Activated B cell treated with CpG ODN at 0.5 μM for 24 hours (primary cell): Measurements from ENCODE around the gene UST. TPM values are rescaled to one million over a fixed set of nuclear protein-coding genes. Genes with fewer than 3 reads are reported as not detected.

Experiments used
- ATAC-seq: fragments of 200-7000 bp; cut with Tn5 transposase; one replicate; pipeline ENCODE4 v1.10.0; 2021; ENCODE audit warnings: low read depth, mild to moderate bottlenecking, moderate library complexity
- CTCF ChIA-PET: fragments of 350-600 bp; sonication (Branson Sonifier 250); formaldehyde crosslinking; loops from one replicate; lab custom pipeline; 2021; ENCODE audit warnings: antibody characterized with exemption; lab: Charles Lee
- POLR2A ChIA-PET: fragments of 350-600 bp; sonication (Branson Sonifier 250); formaldehyde crosslinking; loops from one replicate; lab custom pipeline; 2021; ENCODE audit warnings: antibody characterized with exemption; lab: Charles Lee
- DNase-seq: peaks from one replicate; pipeline ENCODE4 v3.0.0; 2022
- H3K27ac Mint-ChIP-seq: one replicate; pipeline ENCODE4 v1.8.0; 2020; ENCODE audit warnings: mixed read lengths
- H3K27me3 Mint-ChIP-seq: one replicate; pipeline ENCODE4 v1.8.0; 2021; ENCODE audit warnings: mixed read lengths
- H3K36me3 Mint-ChIP-seq: one replicate; pipeline ENCODE4 v1.8.0; 2021; ENCODE audit warnings: low read depth, mixed read lengths
- H3K4me1 Mint-ChIP-seq: one replicate; pipeline ENCODE4 v1.8.0; 2021; ENCODE audit warnings: mixed read lengths
- H3K4me3 Mint-ChIP-seq: one replicate; pipeline ENCODE4 v1.8.0; 2020; ENCODE audit warnings: mild to moderate bottlenecking, mixed read lengths
- H3K9me3 Mint-ChIP-seq: one replicate; pipeline ENCODE4 v1.8.0; 2020; ENCODE audit warnings: mixed read lengths
- CTCF ChIP-seq: fragments of 200-600 bp; IDR thresholded peaks from one replicate; pipeline ENCODE4 v1.8.0; 2022; ENCODE audit warnings: antibody characterized with exemption, mild to moderate bottlenecking
- intact Hi-C: fragments of 100-400 bp; cut with micrococcal nuclease; formaldehyde crosslinking; loops from one replicate; pipeline ENCODE4 v1.15.1; 2024
- total RNA-seq: library from RNA; stranded (reverse); gene quantifications from 2 replicates; pipeline ENCODE4 v1.2.3, GENCODE V29; 2022

UST gene
- total RNA-seq, 1 donor from 2014 or later, result 18.1 TPM

- H3K36me3 Mint-ChIP-seq, result peaks cover 14% of the 10 kb centered on the region
- ChIA-PET CTCF (interaction anchor here (1.2 kb wide), 2 partner anchors 183 to 366 kb away, joined by 4 read pairs; no protein-coding TSS in a partner anchor), POLR2A (no interaction called here)
- ATAC-seq, result no peak
- no peak overlapping the region for H3K27ac Mint-ChIP-seq
- no peak for TF ChIP-seq CTCF
- peaks cover 12% of the 10 kb centered on the region for H3K4me1 Mint-ChIP-seq
- H3K9me3 Mint-ChIP-seq, result no peaks in the 10 kb centered on the region
- intact Hi-C loops, result no loop called here
- H3K27me3 Mint-ChIP-seq, result no peaks in the 10 kb centered on the region
- DNase-seq, result no peak
- no peak overlapping the region for H3K4me3 Mint-ChIP-seq
Observed at GRCh38 chr6:148943451-148943850, 196.6 kb downstream of the UST start.

GRCh38 chr6:148944608-148945007, 197.8 kb downstream of the UST start:
- ChIA-PET CTCF (interaction anchor here (1.2 kb wide), 1 partner anchor 367 kb away, joined by 4 read pairs; no protein-coding TSS in a partner anchor), POLR2A (interaction anchor here (0.9 to 2.6 kb wide), 2 partner anchors 186 to 196 kb away, joined by 3 to 7 read pairs; no protein-coding TSS in a partner anchor)
- H3K27me3 Mint-ChIP-seq, result no peaks in the 10 kb centered on the region

GRCh38 chr6:148945301-148946021, 198.6 kb downstream of the UST start:
- Mint-ChIP-seq H3K27ac (no peak overlapping the region), H3K4me1 (peaks cover 12% of the 10 kb centered on the region), H3K9me3 (no peaks in the 10 kb centered on the region), H3K36me3 (peaks cover 17% of the 10 kb centered on the region), H3K27me3 (no peaks in the 10 kb centered on the region), H3K4me3 (no peak overlapping the region)
- POLR2A ChIA-PET, result interaction anchor here (0.5 to 2.6 kb wide), 4 partner anchors 19 to 571 kb away, joined by 5 to 8 read pairs (median 8); no protein-coding TSS in a partner anchor
- DNase-seq (no peak), ATAC-seq (no peak)
- intact Hi-C loops, result loop anchor here (5.0 kb wide), 2 partner anchors 78 to 113 kb away; no protein-coding TSS in a partner anchor
- CTCF ChIA-PET, result interaction anchor here (1.1 to 5.1 kb wide), 2 partner anchors 368 to 386 kb away, joined by 4 to 47 read pairs; no protein-coding TSS in a partner anchor
- no peak for TF ChIP-seq CTCF

More at GRCh38 chr6:148944608-148945007, 197.8 kb downstream of the UST start:
- Mint-ChIP-seq H3K4me1 (peaks cover 12% of the 10 kb centered on the region), H3K36me3 (peaks cover 14% of the 10 kb centered on the region), H3K4me3 (no peak overlapping the region), H3K27ac (no peak overlapping the region), H3K9me3 (no peaks in the 10 kb centered on the region)
- no peak for ATAC-seq
- intact Hi-C loops, result loop anchor here (5.0 kb wide), 2 partner anchors 77 to 112 kb away; no protein-coding TSS in a partner anchor
- no peak for TF ChIP-seq CTCF
- no peak for DNase-seq

GRCh38 chr6:148947621-148948444, 201.0 kb downstream of the UST start:
- Mint-ChIP-seq H3K9me3 (no peaks in the 10 kb centered on the region), H3K27me3 (no peaks in the 10 kb centered on the region), H3K27ac (no peak overlapping the region), H3K4me3 (no peak overlapping the region), H3K36me3 (peaks cover 6% of the 10 kb centered on the region), H3K4me1 (peaks cover 12% of the 10 kb centered on the region)
- CTCF ChIA-PET, result interaction anchor here (0.5 to 5.1 kb wide), 7 partner anchors 9 to 389 kb away, joined by 3 to 47 read pairs (median 3); no protein-coding TSS in a partner anchor
- TF ChIP-seq CTCF, result peak; percentile 84
- POLR2A ChIA-PET, result interaction anchor here (0.8 kb wide), 1 partner anchor 189 kb away, joined by 3 read pairs; no protein-coding TSS in a partner anchor
- intact Hi-C loops, result loop anchor here (1.0 to 5.0 kb wide), 6 partner anchors 81 to 389 kb away; no protein-coding TSS in a partner anchor
- DNase-seq (peak; percentile 61), ATAC-seq (peak; percentile 96)
